T-helper 17 cell (primary cell): ENCODE measurements around the gene YY1AP1. TPM values are rescaled to one million over a fixed set of nuclear protein-coding genes. Genes with fewer than 3 reads are reported as not detected.
A peak's percentile ranks its signal among the peaks of the same experiment; 100 is the strongest.
"Not testable (repeated sequence)": the region's sequence is repeated elsewhere in the genome, so short reads cannot be mapped to it uniquely, and the experiment has no call there.

Experiments
- ATAC-seq: fragments of 150-1000 bp; cut with Tn5 transposase; 2 replicates; pipeline ENCODE4 v1.10.0; 2021; ENCODE audit warnings: mild to moderate bottlenecking, moderate library complexity
- DNase-seq, 3 donors: peaks; one replicate each; pipeline versions ENCODE4 v3.0.0 to v3.0.0-alpha.2; 2020 to 2021
- H3K9me3 ChIP-seq: one replicate; pipeline ENCODE4 v1.7.0; 2013; ENCODE audit warnings: low read length, mild to moderate bottlenecking; ENCODE audit not compliant: control insufficient read depth, poor library complexity, severe bottlenecking
- H3K27ac Mint-ChIP-seq: one replicate; pipeline ENCODE4 v1.8.0; 2022; ENCODE audit warnings: mild to moderate bottlenecking, moderate library complexity, mixed read lengths
- H3K27me3 Mint-ChIP-seq: one replicate; pipeline ENCODE4 v1.8.0; 2022; ENCODE audit warnings: mixed read lengths
- H3K36me3 Mint-ChIP-seq: one replicate; pipeline ENCODE4 v1.8.0; 2022; ENCODE audit warnings: low read depth, mixed read lengths
- H3K4me1 Mint-ChIP-seq: one replicate; pipeline ENCODE4 v1.8.0; 2022; ENCODE audit warnings: mild to moderate bottlenecking, mixed read lengths
- H3K4me3 Mint-ChIP-seq: one replicate; pipeline ENCODE4 v1.8.0; 2022; ENCODE audit warnings: mild to moderate bottlenecking, moderate library complexity, mixed read lengths
- total RNA-seq, 4 donors: library from RNA in 2 of 4; stranded (reverse) in 2 of 4; gene quantifications; one replicate each; pipeline ENCODE4 v1.2.3 and lab custom pipeline; 2022 to 2026

YY1AP1 gene
- total RNA-seq, 2 donors from 2014 or later, result 85.0 to 86.4 TPM

GRCh38 chr1:155706139-155706538 lies 17.6 kb upstream of the YY1AP1 start:
- H3K9me3 ChIP-seq, result no peaks in the 10 kb centered on the region
- no peak for DNase-seq
- no peaks in the 10 kb centered on the region for H3K27me3 Mint-ChIP-seq
- no peak overlapping the region for H3K4me3 Mint-ChIP-seq
- H3K27ac Mint-ChIP-seq, result no peak overlapping the region
- ATAC-seq, result no peak
- peaks cover 16% of the 10 kb centered on the region for H3K4me1 Mint-ChIP-seq
- H3K36me3 Mint-ChIP-seq, result no peaks in the 10 kb centered on the region

DNA sequence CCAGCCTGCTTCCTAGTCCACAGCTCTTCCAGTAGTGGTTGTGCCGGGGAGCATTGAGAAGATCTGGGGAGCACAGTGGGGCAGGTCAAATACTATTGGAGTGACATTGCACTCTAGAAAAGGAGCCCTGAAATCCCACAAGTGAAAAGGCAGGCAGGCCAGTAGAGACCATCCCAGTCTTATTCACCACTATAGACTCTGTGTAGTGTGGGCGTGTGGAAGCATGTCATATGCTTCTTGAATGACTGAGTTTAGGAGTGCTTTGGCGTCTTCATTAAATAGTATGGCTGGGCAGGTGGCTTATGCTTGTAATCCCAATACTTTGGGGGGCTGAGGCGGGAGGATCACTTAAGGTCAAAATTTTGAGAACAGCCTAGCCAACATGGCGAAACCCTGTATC lies 15.8 kb upstream of the YY1AP1 start:
- not testable (repeated sequence) for ATAC-seq, H3K27me3 Mint-ChIP-seq, H3K9me3 ChIP-seq, DNase-seq, H3K36me3 Mint-ChIP-seq, H3K4me3 Mint-ChIP-seq
- Mint-ChIP-seq H3K27ac (peak overlapping the region; percentile 60), H3K4me1 (peaks cover 19% of the 10 kb centered on the region)

DNA sequence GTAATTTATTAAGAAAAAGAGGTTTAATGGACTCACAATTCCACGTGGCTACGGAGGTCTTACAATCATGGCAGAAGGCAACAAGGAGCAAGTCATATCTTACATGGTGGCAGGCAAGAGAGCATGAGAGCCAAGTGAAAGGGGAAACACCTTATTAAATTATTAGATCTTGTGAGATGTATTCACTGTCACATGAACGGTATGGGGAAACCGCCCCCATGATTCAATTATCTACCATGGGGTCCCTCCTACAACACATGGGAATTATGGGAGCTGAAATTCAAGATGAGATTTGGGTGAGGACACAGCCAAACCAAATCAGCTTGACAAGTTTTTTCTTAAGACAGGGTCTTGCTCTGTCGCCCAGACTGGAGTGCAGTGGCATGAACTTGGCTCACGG lies 14.6 kb upstream of the YY1AP1 start:
- no peak for DNase-seq
- Mint-ChIP-seq H3K4me3 (no peak overlapping the region), H3K27ac (no peak overlapping the region), H3K36me3 (peaks cover 2% of the 10 kb centered on the region), H3K27me3 (no peaks in the 10 kb centered on the region), H3K4me1 (peaks cover 24% of the 10 kb centered on the region)
- H3K9me3 ChIP-seq, result no peaks in the 10 kb centered on the region
- no peak for ATAC-seq

DNA sequence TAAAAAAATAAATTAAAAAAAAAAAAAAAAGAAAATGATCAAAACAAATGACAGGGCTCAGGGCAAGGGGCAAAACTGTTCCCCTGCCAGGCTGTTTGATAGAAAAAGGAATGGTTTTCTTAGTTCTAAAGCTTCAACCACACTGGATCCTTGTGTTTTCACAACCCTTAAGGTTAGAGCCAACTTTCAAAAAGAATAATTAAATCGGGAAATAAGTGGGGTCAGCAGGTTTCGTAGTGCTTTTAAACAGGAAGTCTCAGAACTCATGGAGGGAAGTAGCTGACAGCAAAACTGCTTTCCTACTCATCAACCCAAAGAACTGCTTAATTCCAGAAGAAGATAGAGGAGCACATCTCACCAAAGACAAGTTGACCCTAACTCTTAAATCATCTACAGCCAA lies 13.1 kb upstream of the YY1AP1 start:
- not testable (repeated sequence) for H3K36me3 Mint-ChIP-seq, H3K27me3 Mint-ChIP-seq, DNase-seq, ATAC-seq, H3K27ac Mint-ChIP-seq, H3K9me3 ChIP-seq, H3K4me3 Mint-ChIP-seq
- H3K4me1 Mint-ChIP-seq, result peaks cover 24% of the 10 kb centered on the region

DNA sequence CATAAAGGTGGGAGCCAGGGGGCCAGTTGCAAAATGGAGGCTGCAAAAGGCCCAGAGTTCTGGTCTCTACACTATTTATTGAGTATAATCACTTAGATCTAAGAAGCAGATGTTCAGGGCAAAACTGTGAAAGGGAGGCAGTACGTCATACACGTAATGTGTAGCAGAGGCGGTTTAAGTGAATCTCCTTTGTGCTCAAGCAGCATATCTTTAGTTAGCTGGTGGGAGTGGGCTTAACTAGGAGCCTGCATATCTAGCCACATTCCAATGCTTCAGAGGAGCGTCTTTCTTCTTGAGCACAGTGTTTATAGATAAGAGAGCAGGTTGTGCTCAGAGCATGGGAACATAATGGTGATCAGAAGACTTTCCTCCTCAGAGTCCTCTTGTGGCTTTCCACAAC lies 10.5 kb upstream of the YY1AP1 start:
- H3K36me3 Mint-ChIP-seq, H3K9me3 ChIP-seq, ATAC-seq, DNase-seq, H3K4me3 Mint-ChIP-seq, H3K27me3 Mint-ChIP-seq: not testable (repeated sequence)
- Mint-ChIP-seq H3K4me1 (peaks cover 32% of the 10 kb centered on the region), H3K27ac (peak overlapping the region; percentile 21)

DNA sequence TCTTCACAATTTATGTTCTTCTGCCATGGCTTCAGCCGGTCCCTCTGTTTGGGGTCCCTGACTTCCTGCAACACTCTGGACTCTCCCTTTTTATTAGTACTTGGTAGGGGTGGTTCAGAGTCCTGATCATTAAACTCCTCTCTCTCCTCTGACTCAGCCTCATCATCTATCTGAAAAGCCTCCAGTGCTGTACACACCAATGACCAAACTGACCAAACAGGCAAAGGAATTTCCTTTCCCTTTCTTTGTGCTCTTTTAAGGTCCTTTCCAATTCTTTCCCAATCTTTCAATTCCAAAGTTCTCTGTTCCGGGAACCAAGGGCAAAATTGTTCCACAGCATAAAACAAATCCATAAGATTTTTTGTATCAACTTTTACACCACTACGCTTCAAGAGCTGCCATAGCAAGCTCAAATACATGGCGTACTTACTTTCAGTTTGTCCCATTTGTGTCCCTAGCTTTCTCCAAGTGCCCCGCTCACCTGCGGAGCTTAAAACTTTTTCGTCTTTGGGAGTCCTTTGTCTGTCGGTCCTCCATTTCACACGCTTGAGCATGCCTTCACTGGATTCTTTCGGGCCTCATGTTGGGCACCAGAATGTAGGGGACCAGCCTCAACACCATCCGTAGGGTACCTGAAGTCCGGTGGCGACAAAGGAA lies 9.9 kb upstream of the YY1AP1 start:
- H3K27ac Mint-ChIP-seq, result peak overlapping the region; percentile 21
- DNase-seq, result no peak
- peaks cover 32% of the 10 kb centered on the region for H3K4me1 Mint-ChIP-seq
- no peak for ATAC-seq
- peaks cover 2% of the 10 kb centered on the region for H3K36me3 Mint-ChIP-seq
- no peaks in the 10 kb centered on the region for H3K9me3 ChIP-seq
- H3K4me3 Mint-ChIP-seq, result peak overlapping the region; percentile 9
- H3K27me3 Mint-ChIP-seq, result no peaks in the 10 kb centered on the region

DNA sequence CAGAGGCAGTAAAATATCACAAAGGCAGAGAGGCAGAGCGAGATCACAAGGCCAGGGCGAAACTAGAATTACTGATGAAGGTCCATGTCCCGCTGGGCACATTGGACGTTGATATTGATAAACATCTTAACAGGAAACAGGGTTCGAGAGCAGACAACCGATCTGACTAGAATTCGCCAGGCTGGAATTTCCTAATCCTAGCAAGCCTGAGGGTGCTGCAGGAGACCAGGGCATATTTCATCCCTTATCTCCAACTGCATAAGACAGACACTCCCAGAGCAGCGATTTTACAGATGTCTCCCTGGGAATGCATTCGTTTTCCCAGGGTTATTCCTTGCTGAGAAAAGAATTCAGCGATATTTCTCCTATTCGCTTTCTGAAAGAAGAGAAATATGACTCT lies 9.0 kb upstream of the YY1AP1 start:
- H3K4me1 Mint-ChIP-seq, result peaks cover 29% of the 10 kb centered on the region
- H3K27ac Mint-ChIP-seq, H3K4me3 Mint-ChIP-seq: not testable (repeated sequence)

DNA sequence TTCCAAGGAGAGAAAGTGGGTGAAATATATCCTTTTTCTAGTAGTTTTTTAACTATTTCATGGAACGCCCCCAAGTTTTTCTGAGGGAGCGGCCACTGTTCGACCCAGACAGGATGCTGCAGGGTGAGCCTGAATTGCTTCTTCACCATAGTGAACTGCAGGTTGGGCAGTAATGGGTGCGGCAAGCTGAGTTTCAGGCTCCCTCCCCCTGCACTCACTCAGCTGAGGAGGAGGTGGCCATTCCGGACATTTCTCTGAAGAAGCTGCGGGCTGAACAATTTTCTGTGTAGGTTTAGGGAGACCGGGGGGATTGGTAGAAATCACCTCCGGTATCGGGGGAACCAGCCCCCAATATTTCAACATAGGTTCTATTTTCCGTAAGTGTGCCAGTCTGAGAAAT lies 8.5 kb upstream of the YY1AP1 start:
- ATAC-seq (no peak), DNase-seq (no peak)
- H3K27ac Mint-ChIP-seq, result no peak overlapping the region
- H3K27me3 Mint-ChIP-seq, result no peaks in the 10 kb centered on the region
- peaks cover 2% of the 10 kb centered on the region for H3K36me3 Mint-ChIP-seq
- H3K4me3 Mint-ChIP-seq, result no peak overlapping the region
- peaks cover 29% of the 10 kb centered on the region for H3K4me1 Mint-ChIP-seq
- H3K9me3 ChIP-seq, result no peaks in the 10 kb centered on the region

More for the DNA sequence above, 9.0 kb upstream of the YY1AP1 start:
- not testable (repeated sequence) for H3K9me3 ChIP-seq, H3K36me3 Mint-ChIP-seq, H3K27me3 Mint-ChIP-seq, DNase-seq, ATAC-seq

DNA sequence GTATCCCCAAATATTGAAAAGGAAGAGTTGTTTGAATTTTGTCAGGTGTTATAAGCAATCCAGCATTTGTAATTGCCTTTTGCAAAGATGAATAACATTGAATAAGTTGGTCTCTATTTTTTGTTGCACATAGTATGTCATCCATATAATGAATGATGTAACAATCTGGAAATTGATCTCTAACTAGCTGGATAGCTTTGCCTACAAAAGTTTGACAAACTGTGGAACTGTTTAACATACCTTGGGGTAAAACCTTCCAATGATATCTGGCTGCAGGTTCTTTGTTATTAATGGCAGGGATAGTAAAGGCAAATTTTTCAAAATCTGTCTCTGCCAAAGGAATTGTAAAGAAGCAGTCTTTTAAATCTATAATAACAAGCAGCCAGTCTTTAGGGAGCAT lies 8.0 kb upstream of the YY1AP1 start:
- Mint-ChIP-seq H3K27ac (no peak overlapping the region), H3K4me1 (peaks cover 31% of the 10 kb centered on the region), H3K4me3 (no peak overlapping the region), H3K27me3 (no peaks in the 10 kb centered on the region), H3K36me3 (peaks cover 2% of the 10 kb centered on the region)
- no peak for DNase-seq
- no peak for ATAC-seq
- no peaks in the 10 kb centered on the region for H3K9me3 ChIP-seq

DNA sequence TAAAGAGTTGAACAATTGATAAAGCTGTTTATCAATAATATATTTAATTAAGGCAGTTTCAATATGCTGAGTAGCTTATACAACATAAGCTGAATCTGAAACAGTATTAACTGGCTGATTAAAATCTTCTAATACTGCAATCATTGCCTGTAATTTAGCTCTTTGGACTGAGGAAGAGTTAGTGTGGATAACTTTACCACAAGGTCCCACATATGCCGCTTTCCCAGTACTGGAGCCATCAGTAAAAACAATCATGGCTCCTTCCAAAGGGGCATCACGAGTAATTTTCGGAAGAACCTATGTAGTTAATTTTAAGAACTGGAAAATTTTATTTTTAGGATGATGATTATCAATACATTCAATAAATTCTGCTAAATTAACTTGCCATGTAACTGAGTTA lies 7.0 kb upstream of the YY1AP1 start:
- H3K4me1 Mint-ChIP-seq, result peaks cover 34% of the 10 kb centered on the region
- H3K9me3 ChIP-seq, result no peaks in the 10 kb centered on the region
- H3K27me3 Mint-ChIP-seq, result no peaks in the 10 kb centered on the region
- peaks cover 2% of the 10 kb centered on the region for H3K36me3 Mint-ChIP-seq
- DNase-seq (no peak), ATAC-seq (no peak)
- H3K4me3 Mint-ChIP-seq, result no peak overlapping the region
- no peak overlapping the region for H3K27ac Mint-ChIP-seq

- H3K9me3 ChIP-seq, result no peaks in the 10 kb centered on the region
- no peak for DNase-seq
- H3K36me3 Mint-ChIP-seq, result peaks cover 2% of the 10 kb centered on the region
- no peak for ATAC-seq
- H3K4me1 Mint-ChIP-seq, result peaks cover 35% of the 10 kb centered on the region
- H3K27me3 Mint-ChIP-seq, result no peaks in the 10 kb centered on the region
- H3K27ac Mint-ChIP-seq, result no peak overlapping the region
- peak overlapping the region; percentile 77 for H3K4me3 Mint-ChIP-seq
These were observed 6.5 kb upstream of the YY1AP1 start for GRCh38 chr1:155695072-155695471.

GRCh38 chr1:155694167-155694566 lies 5.6 kb upstream of the YY1AP1 start:
- Mint-ChIP-seq H3K36me3 (peaks cover 2% of the 10 kb centered on the region), H3K4me3 (no peak overlapping the region), H3K4me1 (peaks cover 37% of the 10 kb centered on the region), H3K27me3 (no peaks in the 10 kb centered on the region), H3K27ac (no peak overlapping the region)
- H3K9me3 ChIP-seq, result no peaks in the 10 kb centered on the region
- DNase-seq (no peak), ATAC-seq (no peak)

DNA sequence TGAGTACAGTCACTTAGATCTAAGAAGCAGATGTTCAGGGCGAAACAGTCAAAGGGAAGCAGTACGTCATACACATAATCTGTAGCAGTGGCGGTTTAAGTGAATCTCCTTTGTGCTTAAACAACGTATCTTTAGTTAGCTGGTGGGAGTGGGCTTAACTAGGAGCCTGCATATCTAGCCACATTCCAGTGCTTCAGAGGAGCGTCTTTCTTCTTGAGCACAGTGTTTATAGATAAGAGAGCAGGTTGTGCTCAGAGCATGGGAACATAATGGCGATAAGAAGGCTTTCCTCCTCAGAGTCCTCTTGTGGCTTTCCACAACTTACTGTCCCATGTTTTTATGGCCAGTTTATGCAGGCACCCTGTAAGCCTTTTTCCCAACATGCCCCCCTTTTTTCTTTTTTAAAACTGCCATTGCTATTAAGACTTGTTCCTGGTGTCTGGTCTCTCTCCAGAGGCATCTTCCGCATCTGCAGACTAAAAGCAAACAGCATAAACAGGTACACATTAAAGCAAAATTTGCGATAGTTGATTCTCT lies 3.5 kb upstream of the YY1AP1 start:
- Mint-ChIP-seq H3K4me1 (peaks cover 29% of the 10 kb centered on the region), H3K36me3 (no peaks in the 10 kb centered on the region), H3K27ac (no peak overlapping the region), H3K27me3 (no peaks in the 10 kb centered on the region), H3K4me3 (no peak overlapping the region)
- no peaks in the 10 kb centered on the region for H3K9me3 ChIP-seq
- no peak for DNase-seq
- ATAC-seq, result no peak

- not testable (repeated sequence) for H3K9me3 ChIP-seq, DNase-seq, H3K36me3 Mint-ChIP-seq, H3K27me3 Mint-ChIP-seq
- Mint-ChIP-seq H3K4me3 (peak within 1 kb of the TSS; percentile 97), H3K4me1 (peaks cover 31% of the 10 kb centered on the region), H3K27ac (peak within 1 kb of the TSS; percentile 94)
- ATAC-seq, result peak; percentile 1
These were observed 570 bp upstream of the YY1AP1 start, which contains the start of gene DAP3 for GRCh38 chr1:155689081-155689607. TSS of gene DAP3 (plus strand) at chr1:155689091. CDS start at chr1:155709780, 20,689 bp downstream.
